Hematopoietic multipotent progenitor cell treated with erythropoietin and hydrocortisone succinate and interleukin-3 and kit ligand, for 15 days (in vitro differentiated cells): ENCODE results near the gene FMOD.

ENCODE experiments used
- DNase-seq: peaks from one replicate; pipeline ENCODE4 v3.0.0-alpha.2; 2015; ENCODE audit warnings: low spot score

The FMOD gene

DNA sequence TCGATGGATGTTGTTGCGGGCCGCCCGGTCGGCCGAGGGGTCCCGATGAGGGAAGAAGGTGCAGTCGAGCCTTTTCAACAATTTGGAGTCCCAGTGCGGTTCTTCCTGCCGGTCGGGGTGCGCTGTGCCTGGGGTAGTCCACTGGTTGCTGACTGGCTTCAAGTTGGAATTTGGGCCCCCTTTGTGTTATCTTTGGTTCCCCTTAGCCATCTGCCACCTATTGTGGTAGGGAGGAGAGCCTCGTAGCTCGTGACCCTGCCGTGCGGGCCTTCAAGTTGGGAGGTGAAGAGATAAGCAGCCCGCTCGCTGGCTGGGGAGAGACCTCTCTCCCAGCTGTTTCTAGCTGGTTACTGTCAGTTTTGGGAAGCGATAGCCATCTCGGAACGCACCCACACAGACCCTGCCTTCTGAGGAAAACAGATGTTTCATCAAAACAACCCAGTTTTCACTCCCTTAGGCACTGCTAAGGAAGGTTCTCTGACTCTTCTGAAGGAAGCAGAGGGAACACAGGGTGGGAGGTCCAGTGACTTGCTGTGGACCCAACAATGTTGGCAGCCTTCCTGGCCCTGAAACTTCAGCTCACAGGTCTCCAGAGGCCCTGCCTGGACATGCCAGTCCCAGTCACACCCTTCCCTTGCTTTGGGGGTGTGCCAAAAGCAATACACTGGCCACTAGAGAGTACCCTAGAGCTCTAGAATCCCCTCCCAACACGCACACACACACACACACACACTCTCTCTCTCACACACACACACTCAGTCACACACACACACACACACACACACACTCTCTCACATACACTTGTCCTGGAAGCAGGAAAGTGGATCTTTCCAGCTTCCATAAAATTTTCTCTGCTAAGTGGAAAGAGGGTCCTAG lies 44.6 kb downstream of the FMOD start:
- DNase-seq = peak; percentile 84

DNA sequence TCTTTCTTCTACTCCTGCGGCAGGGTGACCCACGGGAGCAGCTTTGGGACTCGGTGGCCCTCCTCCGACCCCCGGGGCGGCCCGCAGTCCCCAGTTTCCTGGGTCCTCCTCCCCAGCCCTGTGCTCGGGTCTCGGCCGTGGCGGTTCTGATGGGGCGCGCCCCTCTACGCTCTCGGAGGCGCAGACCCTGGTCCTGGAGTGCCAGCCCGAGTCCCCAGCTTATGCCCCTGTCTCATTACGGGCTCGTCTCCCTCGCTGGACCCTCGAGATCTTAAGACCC lies 45.2 kb downstream of the FMOD start:
- DNase-seq = no peak

DNA sequence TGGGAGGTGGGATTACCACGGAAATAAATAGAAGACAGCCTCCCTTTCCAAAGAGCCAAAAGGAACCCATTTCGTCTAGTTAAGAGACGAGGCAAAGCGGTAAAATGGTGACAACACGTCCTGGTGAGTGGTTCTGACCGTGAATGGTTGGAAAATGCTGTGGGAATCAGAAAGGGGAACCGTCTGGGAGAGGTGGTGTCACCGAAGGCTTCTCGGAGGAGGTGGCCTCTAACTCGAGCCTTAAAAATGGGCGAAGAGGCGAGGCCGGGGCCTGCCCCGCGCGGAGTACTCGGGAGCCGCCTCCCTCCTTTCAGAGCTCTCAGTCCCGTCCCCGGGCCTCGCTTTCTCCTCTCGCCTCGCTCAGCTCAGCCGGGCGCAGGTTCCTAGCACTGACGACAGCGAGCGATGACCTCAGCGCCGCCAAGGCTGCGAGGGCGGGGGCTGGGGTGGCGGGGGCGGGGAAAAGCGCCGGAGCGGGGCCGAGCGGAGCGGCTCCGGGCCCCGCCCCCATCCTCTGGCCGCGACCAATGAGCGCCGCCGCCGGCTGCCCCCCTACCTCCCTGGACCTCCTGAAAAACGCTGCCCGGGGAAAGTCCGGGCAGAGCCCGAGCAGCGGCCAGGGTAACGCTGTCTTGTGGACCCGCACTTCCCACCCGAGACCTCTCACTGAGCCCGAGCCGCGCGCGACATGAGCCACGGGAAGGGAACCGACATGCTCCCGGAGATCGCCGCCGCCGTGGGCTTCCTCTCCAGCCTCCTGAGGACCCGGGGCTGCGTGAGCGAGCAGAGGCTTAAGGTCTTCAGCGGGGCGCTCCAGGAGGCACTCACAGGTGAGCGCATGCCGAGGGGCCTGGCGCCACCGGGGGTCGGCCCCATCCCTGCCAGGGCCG lies 45.8 kb downstream of the FMOD start, which contains the start of gene BTG2:
TSS of gene BTG2 (plus strand) at position 601 of the 890 bp plus-strand sequence. CDS start at position 689, 88 bp downstream.
- peak; percentile 95 for DNase-seq

DNA sequence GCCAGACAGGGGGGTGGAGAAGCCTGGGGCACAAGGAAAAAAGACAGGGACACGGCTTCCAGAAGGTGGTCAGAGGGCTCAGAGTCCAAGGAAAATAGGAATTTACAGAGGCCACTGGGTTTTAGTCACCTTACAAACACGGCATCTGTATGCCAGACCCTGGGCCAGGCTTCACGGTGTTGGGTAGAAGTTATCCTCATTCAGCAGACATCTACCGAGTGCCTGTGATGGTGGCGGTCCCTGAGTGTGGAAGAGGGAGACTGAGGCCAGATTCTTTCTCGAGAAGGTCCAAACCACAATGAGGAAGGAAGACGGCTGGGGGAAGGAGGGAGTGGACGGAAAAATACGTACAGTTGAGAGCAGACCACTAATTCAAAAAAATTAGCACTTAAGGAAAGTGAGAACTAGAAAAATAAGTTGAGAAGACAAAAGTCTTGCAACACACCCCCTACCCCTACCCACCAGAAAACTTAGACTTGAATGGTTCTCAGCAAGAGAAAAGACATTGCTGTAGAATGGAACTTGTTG lies 46.5 kb downstream of the FMOD start:
- DNase-seq = no peak

DNA sequence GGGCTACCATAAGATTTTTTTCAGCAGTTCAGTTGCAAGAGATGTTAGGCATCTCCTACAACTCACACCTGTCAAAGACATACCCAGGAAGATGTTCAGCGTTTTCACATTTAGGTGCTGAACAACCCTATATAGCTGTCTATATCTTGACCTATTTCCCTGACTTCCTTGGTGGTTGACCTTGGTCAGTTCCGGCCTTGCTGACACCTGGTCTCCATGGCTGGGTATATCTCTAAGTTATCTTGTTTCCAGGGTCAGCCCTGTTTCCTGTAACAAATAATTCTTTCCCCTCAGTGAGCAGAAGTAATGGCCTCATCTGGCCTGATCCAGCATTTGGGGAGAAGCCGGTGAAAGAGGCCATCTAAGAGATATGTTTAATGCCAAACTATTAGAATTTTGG lies 48.0 kb downstream of the FMOD start:
- no peak for DNase-seq

DNA sequence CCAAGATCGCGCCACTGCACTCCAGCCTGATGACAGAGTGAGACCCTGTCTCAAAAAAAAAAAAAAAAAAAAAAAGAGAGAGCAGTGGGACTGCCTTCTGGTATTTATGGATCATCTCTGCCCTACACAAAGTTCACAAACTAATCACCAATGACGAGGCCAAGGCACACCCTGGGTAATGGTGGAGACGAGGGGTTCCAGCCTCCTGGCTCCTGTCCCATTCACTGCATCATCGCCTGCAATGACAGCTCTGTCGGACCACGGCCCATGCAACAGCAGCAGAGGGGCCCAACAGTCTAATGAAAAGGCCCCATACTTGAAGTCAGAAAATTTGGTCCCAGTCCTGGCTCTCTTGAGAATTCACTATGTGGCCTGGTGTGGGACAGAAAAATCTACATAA lies 48.5 kb downstream of the FMOD start:
- DNase-seq = no peak

DNA sequence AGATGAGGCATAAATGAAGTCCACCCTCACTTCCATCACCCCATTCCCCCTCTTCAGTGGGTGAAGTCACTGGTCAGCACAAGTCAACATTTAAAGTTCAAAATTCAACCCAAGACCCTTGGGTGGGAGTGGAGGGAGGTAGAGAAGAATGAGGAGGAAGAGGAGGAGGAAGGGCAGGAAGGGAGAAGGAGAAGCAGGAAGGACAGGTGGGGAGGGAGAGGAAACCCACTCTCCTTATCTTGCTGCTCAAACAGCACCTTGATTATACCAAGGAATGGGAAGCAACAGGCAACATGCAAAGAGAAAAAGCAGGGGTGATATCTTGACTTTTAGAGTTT lies 49.6 kb downstream of the FMOD start:
- no peak for DNase-seq

DNA sequence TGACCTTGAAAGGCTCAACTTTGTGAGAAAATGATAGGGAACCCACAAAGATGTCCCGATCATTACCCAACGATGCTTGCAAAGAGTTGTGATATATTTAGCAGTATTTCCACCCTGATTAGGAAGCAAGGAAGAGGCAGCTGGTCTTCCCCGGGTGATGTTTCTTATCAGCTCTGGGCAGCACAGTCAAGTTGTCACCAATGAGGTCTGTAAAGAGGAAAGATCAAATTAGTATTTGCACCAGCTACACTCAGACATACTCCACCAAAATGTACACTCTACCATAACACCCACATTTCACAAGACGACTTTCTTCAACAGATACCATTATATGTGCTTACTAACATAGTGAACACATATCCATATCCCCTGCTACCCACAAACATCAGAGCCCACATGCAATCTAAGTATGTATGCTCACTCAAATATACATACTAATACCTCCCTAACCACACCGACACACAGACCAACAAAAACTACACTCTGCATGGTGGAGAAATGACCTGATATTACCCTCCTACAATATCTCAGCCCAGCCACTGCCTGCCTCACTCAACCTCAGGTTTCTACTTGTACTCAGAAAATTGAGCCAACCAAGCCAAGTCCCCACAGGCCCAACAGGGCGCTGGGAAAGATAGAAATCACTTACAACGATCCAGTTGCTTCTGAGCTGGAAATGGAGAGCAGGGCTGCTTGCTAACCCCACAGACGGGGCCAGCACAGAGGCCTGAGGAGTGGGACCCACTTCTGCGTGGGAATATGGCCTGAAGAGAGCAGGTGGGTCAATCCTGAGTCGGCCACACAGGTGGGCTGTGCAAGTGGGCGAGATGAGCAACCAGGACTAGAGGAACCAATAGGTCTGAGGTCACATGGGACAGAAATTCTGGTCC lies 50.2 kb downstream of the FMOD start:
- DNase-seq = peak; percentile 72

DNA sequence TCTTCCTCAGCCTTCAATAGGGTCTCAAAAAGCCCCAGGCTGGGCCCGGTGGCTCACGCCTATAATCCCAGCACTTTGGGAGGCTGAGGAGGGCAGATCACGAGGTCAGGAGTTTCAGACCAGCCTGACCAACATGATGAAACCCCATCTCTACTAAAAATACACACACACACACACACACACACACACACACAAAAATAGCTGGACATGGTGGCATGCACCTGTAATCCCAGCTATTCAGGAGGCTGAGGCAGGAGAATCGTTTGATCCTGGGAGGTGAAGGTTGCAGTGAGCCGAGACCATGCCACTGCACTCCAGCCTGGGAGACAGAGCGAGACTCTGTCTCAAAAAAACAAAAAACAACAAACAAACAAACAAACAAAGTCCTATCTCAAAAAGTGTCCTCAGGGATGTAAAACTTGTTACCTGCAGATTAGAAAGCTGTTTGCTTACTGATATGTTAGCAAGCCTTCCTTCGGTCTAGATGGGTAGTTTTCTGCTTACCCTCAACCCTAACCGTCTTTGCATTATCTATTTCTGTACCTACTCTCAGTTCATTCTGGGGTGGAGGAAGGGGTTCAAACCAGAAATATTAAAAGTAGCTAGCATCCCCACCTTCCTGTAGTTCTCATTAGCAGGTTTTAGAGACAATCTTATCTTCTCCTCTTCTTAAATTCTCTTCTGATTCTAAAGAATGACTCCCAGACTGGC lies 51.0 kb downstream of the FMOD start:
- DNase-seq = peak; percentile 27

DNA sequence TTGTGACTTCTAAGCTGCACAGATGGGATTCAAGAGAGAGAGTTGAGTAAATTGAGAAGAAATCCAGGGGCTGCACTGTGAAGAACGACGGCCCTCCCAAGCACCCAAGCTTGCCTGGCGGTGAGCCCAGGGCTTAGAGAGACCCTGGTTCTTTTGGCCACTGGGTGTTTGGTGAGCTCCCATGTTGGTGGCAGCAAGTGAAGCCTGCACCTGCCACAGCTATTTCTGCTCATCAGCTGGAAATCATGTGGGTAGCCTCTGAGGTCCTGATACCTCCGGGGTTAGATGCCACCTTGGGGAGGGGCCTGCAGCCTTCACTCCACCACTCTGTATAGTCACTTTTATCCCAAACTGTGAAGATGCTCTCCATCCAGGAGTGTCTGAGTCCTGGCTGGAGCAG lies 51.8 kb downstream of the FMOD start:
- DNase-seq = no peak

DNA sequence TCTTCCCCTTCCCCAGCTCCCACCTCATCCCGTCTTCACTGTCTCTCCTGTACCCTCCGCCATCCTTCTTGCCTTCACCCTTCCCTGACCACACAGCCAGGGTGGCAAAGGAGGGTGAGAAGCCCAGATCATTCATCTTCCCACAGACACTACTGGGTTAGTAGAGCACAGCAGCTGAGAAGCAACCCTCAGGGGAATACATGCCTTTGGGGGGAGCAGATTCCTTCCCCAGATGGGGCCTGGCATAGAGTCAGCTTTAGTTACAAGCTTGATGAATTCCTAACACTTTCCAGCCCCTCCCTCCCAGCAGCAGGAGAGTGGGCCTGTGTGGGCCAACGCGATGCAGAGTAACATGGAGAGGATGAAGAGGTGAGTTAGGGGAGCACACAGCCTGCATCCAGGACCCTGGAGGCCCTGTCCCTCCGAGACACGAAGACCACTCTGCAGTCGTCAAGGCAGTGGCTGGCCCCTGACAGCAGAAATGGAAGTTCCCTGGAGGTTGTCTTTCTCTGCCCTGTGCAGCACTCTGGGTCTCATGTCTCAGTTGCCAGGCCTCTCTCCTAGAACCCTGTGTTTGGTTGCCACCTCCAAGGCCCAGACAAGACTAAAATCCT lies 54.4 kb downstream of the FMOD start:
- DNase-seq = no peak

DNA sequence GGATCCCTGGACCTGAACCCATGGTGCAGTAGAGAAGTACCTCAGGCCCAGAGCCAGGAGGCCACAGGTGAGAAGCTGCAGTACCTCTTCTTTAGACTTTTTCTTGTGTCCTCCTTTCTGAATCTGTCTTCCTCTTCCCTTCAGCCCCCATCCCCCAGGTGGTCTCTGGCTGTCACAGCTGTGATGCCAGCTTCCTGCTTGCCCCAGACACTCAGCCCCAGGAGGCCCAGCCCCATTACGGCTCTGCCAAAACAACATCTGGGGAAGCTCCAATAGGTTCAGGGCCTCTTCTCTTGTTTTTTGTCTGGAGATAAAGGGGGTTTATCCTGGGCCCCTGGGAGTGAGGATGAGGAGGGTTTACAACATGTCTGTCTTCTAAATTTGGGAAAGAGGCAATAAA lies 55.1 kb downstream of the FMOD start:
- DNase-seq = no peak

DNA sequence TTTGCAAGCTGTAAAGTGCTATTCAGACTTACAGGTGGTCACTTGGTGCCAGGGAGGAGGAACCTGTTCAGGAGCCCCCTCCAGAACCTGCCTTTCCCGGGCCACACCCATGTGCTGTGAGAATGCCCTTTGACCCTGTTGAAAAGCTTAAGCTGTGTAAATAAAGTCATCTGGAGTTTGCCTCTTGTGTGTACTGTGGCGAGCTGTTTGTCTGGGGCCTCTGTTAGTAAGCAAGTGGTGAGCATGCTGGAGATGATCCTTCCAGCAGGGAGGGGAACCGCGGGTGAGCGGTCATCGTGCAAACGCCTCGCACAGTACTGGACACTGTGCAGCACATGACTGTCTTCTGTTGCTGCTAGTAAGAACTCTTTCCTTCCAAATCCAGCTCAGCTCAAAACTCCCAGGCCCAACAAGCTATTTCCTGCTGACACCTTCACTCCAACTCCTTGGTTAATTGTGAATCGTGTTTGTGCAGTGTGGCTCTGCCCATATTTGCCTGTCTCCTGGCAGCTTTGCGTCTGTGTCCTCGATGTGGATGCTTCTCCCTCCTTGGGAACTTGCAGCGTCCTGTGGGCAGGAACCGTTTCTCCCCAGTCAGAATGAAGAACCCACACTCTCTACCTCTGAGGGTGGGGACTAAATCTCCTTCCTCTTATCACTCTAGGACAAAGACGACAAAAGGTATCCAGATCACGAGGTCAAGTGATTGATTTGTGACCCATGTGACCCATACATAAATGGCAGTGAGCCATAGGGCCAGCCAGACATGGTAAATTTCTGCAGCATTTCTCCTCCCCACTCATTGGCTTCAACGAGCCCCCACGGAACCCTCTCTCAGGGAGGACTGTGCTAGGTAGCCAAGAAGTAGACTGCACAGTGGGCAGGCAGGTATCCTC lies 59.5 kb downstream of the FMOD start:
- no peak for DNase-seq
